22Rv1 (cell line): Measurements from ENCODE around the gene ASH1L.

ENCODE experiments used
- H3K27ac ChIP-seq: fragments of 450-650 bp; 2 replicates; pipeline ENCODE4 v1.5.1; 2017
- CTCF ChIP-seq: fragments of 450-650 bp; IDR thresholded peaks from 2 replicates; pipeline ENCODE4 v1.5.1; 2017; ENCODE audit warnings: mild to moderate bottlenecking
- ZFX ChIP-seq: fragments of 450-650 bp; IDR thresholded peaks from 2 replicates; pipeline ENCODE4 v1.6.1; 2017; ENCODE audit warnings: antibody characterized with exemption, borderline replicate concordance

ASH1L gene

DNA sequence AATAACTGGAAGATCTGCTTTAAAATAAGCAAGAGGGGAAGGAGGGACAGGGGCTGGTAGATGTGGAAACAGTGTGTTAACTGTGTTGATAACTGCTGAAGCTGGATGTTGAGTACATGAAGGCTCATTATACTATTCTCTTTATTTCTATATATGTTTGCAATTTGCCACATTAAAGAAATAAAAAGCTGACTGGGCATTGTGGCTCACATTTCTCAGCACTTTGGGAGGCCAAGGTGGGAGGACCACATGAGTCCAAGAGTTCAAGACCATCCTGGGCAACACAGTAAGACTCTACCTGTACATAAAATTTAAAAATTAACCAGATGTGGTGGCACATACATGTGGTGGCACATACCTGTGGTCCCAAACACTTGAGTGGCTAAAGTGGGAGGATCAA, 6.7 kb downstream of the ASH1L start:
- TF ChIP-seq ZFX: no peak
- TF ChIP-seq CTCF: no peak
- no peak overlapping the region for H3K27ac ChIP-seq

GRCh38 chr1:155553349-155553748, 9.3 kb downstream of the ASH1L start:
- TF ChIP-seq CTCF (no peak), ZFX (no peak)
- no peak overlapping the region for H3K27ac ChIP-seq

DNA sequence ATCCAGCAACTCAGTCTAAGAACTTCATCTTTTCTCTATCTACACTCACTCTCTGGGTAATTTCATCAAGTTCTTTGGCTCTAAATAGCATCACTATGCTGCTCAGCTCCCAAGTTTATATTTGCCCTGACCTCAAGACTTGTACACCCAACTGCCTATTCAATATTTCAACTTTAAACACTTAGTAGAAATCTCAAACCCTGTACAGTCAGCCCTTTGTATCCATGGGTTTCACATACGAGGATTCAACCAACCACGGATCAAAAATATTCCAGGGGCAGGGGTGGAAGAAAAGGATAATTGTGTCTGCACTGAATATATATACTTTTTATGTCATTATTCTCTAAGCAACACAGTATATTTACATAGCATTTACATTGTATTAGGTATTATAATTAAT, 13.9 kb downstream of the ASH1L start:
- TF ChIP-seq CTCF (no peak), ZFX (no peak)
- no peak overlapping the region for H3K27ac ChIP-seq

GRCh38 chr1:155540000-155540874, 22.4 kb downstream of the ASH1L start:
- no peak for TF ChIP-seq CTCF
- TF ChIP-seq ZFX: no peak
- H3K27ac ChIP-seq: no peak overlapping the region

- TF ChIP-seq ZFX: no peak
- TF ChIP-seq CTCF: no peak
- H3K27ac ChIP-seq: no peak overlapping the region
Observed at GRCh38 chr1:155537193-155537592, 25.4 kb downstream of the ASH1L start.

- no peak for TF ChIP-seq ZFX
- TF ChIP-seq CTCF: no peak
- H3K27ac ChIP-seq: no peak overlapping the region
Observed at GRCh38 chr1:155531624-155532023, 31.0 kb downstream of the ASH1L start.

GRCh38 chr1:155529929-155530328, 32.7 kb downstream of the ASH1L start:
- TF ChIP-seq CTCF (no peak), ZFX (no peak)
- no peak overlapping the region for H3K27ac ChIP-seq
